ENCODE measurements around the gene HHATL.

The HHATL gene

GRCh38 chr3:42667523-42668412 lies 34.8 kb downstream of the HHATL start:
- H3K4me3 ChIP-seq (ENCODE audit: low read depth, low read length), result no peak overlapping the region
- no peak for DNase-seq (ENCODE audit: low read depth)
- TF ChIP-seq, protein P1, sequence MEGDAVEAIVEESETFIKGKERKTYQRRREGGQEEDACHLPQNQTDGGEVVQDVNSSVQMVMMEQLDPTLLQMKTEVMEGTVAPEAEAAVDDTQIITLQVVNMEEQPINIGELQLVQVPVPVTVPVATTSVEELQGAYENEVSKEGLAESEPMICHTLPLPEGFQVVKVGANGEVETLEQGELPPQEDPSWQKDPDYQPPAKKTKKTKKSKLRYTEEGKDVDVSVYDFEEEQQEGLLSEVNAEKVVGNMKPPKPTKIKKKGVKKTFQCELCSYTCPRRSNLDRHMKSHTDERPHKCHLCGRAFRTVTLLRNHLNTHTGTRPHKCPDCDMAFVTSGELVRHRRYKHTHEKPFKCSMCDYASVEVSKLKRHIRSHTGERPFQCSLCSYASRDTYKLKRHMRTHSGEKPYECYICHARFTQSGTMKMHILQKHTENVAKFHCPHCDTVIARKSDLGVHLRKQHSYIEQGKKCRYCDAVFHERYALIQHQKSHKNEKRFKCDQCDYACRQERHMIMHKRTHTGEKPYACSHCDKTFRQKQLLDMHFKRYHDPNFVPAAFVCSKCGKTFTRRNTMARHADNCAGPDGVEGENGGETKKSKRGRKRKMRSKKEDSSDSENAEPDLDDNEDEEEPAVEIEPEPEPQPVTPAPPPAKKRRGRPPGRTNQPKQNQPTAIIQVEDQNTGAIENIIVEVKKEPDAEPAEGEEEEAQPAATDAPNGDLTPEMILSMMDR (IDR thresholded peaks at IDR 0.05; ENCODE audit: insufficient read depth, low read depth, low read length, missing control alignments), result no peak

GRCh38 chr3:42667096-42667522 lies 35.5 kb downstream of the HHATL start:
- TF ChIP-seq, protein P1 (IDR thresholded peaks at IDR 0.05; ENCODE audit: insufficient read depth, low read depth, low read length, missing control alignments), result no peak
- no peak overlapping the region for H3K4me3 ChIP-seq (ENCODE audit: low read depth, low read length)
- no peak for DNase-seq (ENCODE audit: low read depth)

DNA sequence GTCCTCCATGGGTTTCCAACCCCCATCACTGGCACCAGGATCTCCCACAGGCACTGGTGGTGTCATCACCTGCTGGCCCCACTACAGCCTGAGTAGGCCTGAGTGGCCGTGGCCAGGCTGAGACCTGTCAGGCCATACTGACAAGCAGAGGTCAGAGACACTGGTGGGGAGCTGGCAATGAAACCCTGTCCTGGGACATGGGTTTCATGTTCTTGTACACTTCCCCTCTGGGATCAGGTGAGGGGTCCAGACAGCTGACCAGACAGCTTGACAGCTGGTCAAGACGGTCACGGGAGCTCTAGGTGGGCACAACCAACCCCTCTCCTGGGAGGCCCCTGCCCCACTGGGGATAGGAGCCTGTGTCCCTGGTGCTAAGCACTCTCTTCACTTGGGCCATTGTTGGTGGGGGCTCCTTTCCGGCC lies 36.0 kb downstream of the HHATL start:
- TF ChIP-seq, protein P1 (IDR thresholded peaks at IDR 0.05; ENCODE audit: insufficient read depth, low read depth, low read length, missing control alignments), result no peak
- H3K4me3 ChIP-seq (ENCODE audit: low read depth, low read length), result no peak overlapping the region
- no peak for DNase-seq (ENCODE audit: low read depth)

DNA sequence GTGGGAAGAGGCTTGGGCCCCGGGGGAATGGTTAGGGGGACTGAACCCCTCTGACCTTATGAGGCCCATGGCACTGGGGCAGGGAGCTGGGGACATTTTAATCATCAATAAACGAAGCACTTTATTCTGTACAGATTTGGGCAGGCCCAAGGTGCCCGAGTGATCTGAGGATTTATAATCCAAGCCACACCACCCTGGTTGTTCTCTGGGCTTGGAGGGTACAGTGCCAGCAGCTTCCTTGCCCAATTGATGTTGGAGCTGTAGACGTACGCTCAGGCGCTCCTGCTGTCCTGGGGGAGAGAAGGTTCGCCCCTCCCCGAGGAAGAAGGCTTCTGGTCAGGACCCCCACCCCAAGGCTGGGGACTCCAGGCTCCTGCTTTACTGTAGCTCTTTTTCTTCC lies 36.6 kb downstream of the HHATL start:
- no peak overlapping the region for H3K4me3 ChIP-seq (ENCODE audit: low read depth, low read length)
- no peak for DNase-seq (ENCODE audit: low read depth)
- TF ChIP-seq, protein P1 (IDR thresholded peaks at IDR 0.05; ENCODE audit: insufficient read depth, low read depth, low read length, missing control alignments), result no peak

GRCh38 chr3:42665050-42665878 lies 37.3 kb downstream of the HHATL start:
- no peak for DNase-seq (ENCODE audit: low read depth)
- TF ChIP-seq, protein P1 (IDR thresholded peaks at IDR 0.05; ENCODE audit: insufficient read depth, low read depth, low read length, missing control alignments), result no peak
- no peak overlapping the region for H3K4me3 ChIP-seq (ENCODE audit: low read depth, low read length)

DNA sequence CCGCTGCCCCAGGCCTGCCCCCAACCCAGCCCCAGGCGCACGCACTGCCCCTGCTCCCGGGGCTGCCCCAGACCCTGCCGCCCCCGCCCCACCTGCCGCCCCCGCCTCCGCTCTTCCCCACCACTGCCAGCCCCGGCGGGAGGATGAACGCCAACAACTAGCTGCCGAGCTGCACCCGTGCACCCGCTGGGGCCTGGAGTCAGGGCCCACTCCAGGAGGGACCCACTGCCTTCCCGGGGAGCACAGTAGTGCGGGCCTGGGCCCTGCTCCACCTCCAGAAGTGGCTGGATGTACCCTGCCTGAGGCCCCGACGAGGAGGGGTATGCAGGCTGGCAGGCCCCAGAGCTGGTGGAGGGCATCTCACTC lies 38.2 kb downstream of the HHATL start:
- H3K4me3 ChIP-seq (ENCODE audit: low read depth, low read length), result no peak overlapping the region
- no peak for DNase-seq (ENCODE audit: low read depth)
- TF ChIP-seq, protein P1 (IDR thresholded peaks at IDR 0.05; ENCODE audit: insufficient read depth, low read depth, low read length, missing control alignments), result no peak
